Progenitor cell of endocrine pancreas (in vitro differentiated cells): ENCODE data around the gene CR2. TPM values are rescaled to one million over a fixed set of nuclear protein-coding genes. Genes with fewer than 3 reads are reported as not detected.

ENCODE experiments used
- DNase-seq: peaks from one replicate; pipeline ENCODE4 v3.0.0; 2021; ENCODE audit warnings: low spot score; ENCODE audit not compliant: unreplicated experiment
- H3K27ac Mint-ChIP-seq: 2 replicates; pipeline ENCODE4 v1.8.0; 2021; ENCODE audit warnings: mild to moderate bottlenecking, moderate library complexity, mixed read lengths
- H3K27me3 Mint-ChIP-seq: 2 replicates; pipeline ENCODE4 v1.8.0; 2021; ENCODE audit warnings: mixed read lengths
- H3K36me3 Mint-ChIP-seq: 2 replicates; pipeline ENCODE4 v1.8.0; 2022; ENCODE audit warnings: mixed read lengths; ENCODE audit not compliant: insufficient read depth
- H3K4me1 Mint-ChIP-seq: 2 replicates; pipeline ENCODE4 v1.8.0; 2021; ENCODE audit warnings: low read depth, mixed read lengths
- H3K4me3 Mint-ChIP-seq: 2 replicates; pipeline ENCODE4 v1.8.0; 2021; ENCODE audit warnings: low read depth, mild to moderate bottlenecking, moderate library complexity, mixed read lengths
- H3K9me3 Mint-ChIP-seq: 2 replicates; pipeline ENCODE4 v1.8.0; 2021; ENCODE audit warnings: low read depth, mixed read lengths
- total RNA-seq: library from RNA; stranded (reverse); gene quantifications from 2 replicates; pipeline ENCODE4 v1.2.1, GENCODE V29; 2021
- TF ChIP-seq, protein P1 (sequence below): fragments of 200-600 bp; sonication (generic); IDR thresholded peaks from one replicate; pipeline ENCODE4 v1.5.0; 2021; ENCODE audit warnings: antibody characterized with exemption, mild to moderate bottlenecking; ENCODE audit not compliant: unreplicated experiment

Gene CR2
- total RNA-seq, 1 donor from 2014 or later: 0.17 TPM

- no peak for DNase-seq
Measured at GRCh38 chr1:207462535-207462934, 8.4 kb downstream of the CR2 start.

DNA sequence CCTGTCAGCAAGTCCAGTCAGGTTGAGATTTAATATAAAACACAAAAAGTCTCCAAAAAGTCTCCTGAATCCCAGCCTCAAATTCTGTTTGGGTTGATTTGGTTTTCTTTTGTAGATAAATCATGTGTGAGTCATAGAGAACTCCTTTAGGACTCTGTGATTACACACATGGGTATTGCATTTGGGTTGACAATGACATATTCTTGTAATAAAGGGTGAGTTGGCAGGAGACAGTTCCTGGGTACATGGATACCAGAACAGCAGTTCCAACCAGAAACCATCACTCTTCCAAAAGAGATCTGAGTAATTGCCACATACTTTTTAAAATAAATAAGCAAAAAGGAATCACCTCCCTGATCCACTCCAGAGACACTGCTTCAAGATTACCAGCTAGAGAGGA, 8.9 kb downstream of the CR2 start:
- no peaks in the 10 kb centered on the region for H3K36me3 Mint-ChIP-seq
- no peak overlapping the region for H3K4me3 Mint-ChIP-seq
- no peak overlapping the region for H3K27ac Mint-ChIP-seq
- H3K9me3 Mint-ChIP-seq: no peaks in the 10 kb centered on the region
- no peak for DNase-seq
- no peaks in the 10 kb centered on the region for H3K4me1 Mint-ChIP-seq
- H3K27me3 Mint-ChIP-seq: peaks cover 37% of the 10 kb centered on the region
- TF ChIP-seq, protein P1, sequence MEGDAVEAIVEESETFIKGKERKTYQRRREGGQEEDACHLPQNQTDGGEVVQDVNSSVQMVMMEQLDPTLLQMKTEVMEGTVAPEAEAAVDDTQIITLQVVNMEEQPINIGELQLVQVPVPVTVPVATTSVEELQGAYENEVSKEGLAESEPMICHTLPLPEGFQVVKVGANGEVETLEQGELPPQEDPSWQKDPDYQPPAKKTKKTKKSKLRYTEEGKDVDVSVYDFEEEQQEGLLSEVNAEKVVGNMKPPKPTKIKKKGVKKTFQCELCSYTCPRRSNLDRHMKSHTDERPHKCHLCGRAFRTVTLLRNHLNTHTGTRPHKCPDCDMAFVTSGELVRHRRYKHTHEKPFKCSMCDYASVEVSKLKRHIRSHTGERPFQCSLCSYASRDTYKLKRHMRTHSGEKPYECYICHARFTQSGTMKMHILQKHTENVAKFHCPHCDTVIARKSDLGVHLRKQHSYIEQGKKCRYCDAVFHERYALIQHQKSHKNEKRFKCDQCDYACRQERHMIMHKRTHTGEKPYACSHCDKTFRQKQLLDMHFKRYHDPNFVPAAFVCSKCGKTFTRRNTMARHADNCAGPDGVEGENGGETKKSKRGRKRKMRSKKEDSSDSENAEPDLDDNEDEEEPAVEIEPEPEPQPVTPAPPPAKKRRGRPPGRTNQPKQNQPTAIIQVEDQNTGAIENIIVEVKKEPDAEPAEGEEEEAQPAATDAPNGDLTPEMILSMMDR: no peak

More at GRCh38 chr1:207462535-207462934, 8.4 kb downstream of the CR2 start:
- no peaks in the 10 kb centered on the region for H3K36me3 Mint-ChIP-seq
- H3K27ac Mint-ChIP-seq: no peak overlapping the region
- no peaks in the 10 kb centered on the region for H3K9me3 Mint-ChIP-seq
- TF ChIP-seq, protein P1: no peak
- H3K27me3 Mint-ChIP-seq: peaks cover 37% of the 10 kb centered on the region
- H3K4me3 Mint-ChIP-seq: no peak overlapping the region
- no peaks in the 10 kb centered on the region for H3K4me1 Mint-ChIP-seq

GRCh38 chr1:207463571-207463970, 9.4 kb downstream of the CR2 start:
- Mint-ChIP-seq H3K27ac (no peak overlapping the region), H3K4me3 (no peak overlapping the region), H3K4me1 (no peaks in the 10 kb centered on the region), H3K27me3 (peaks cover 41% of the 10 kb centered on the region), H3K9me3 (no peaks in the 10 kb centered on the region), H3K36me3 (no peaks in the 10 kb centered on the region)
- TF ChIP-seq, protein P1: no peak
- no peak for DNase-seq

DNA sequence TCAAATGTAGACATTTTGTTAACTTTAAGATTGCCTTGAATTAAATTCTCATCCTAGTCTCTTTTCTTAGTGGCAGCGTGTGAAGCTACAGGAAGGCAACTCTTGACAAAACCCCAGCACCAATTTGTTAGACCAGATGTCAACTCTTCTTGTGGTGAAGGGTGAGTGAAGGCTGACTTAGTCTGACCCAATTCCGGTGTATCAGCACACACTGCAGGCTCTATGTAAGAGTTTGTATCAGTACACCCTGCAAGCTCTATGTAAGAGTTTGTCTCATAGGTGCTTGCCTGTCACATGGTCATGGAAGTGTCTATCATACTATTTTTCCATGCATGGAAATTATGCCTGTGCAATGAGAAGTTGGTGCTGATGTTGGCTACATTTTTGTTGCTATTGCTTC, 16.8 kb downstream of the CR2 start:
- H3K36me3 Mint-ChIP-seq: no peaks in the 10 kb centered on the region
- no peak overlapping the region for H3K4me3 Mint-ChIP-seq
- DNase-seq: no peak

GRCh38 chr1:207474210-207474609, 20.1 kb downstream of the CR2 start:
- H3K27me3 Mint-ChIP-seq: peaks cover 13% of the 10 kb centered on the region
- no peaks in the 10 kb centered on the region for H3K36me3 Mint-ChIP-seq
- DNase-seq: no peak
- no peaks in the 10 kb centered on the region for H3K4me1 Mint-ChIP-seq
- H3K9me3 Mint-ChIP-seq: no peaks in the 10 kb centered on the region
- TF ChIP-seq, protein P1: no peak
- no peak overlapping the region for H3K27ac Mint-ChIP-seq
- H3K4me3 Mint-ChIP-seq: no peak overlapping the region

More for the DNA sequence above, 16.8 kb downstream of the CR2 start:
- TF ChIP-seq, protein P1: no peak
- Mint-ChIP-seq H3K27ac (no peak overlapping the region), H3K4me1 (no peaks in the 10 kb centered on the region), H3K9me3 (no peaks in the 10 kb centered on the region), H3K27me3 (peaks cover 30% of the 10 kb centered on the region)
